ENCODE measurements around the gene ABCC10.

The ABCC10 gene

GRCh38 chr6:43395776-43396175 lies 31.6 kb upstream of the ABCC10 start:
- Mint-ChIP-seq H3K4me3 (no peak overlapping the region), H3K36me3 (ENCODE audit: low read depth) (no peaks in the 10 kb centered on the region), H3K27me3 (ENCODE audit: low read depth, poor library complexity) (peaks cover 8% of the 10 kb centered on the region), H3K4me1 (peaks cover 60% of the 10 kb centered on the region), H3K27ac (no peak overlapping the region), H3K9me3 (no peaks in the 10 kb centered on the region)
- TF ChIP-seq CTCF (IDR thresholded peaks at IDR 0.05) = no peak
- no peak for DNase-seq

GRCh38 chr6:43396408-43397149 lies 30.8 kb upstream of the ABCC10 start:
- H3K36me3 Mint-ChIP-seq (ENCODE audit: low read depth) = no peaks in the 10 kb centered on the region
- H3K27ac Mint-ChIP-seq = peak overlapping the region; percentile 1
- peaks cover 52% of the 10 kb centered on the region for H3K4me1 Mint-ChIP-seq
- H3K27me3 Mint-ChIP-seq (ENCODE audit: low read depth, poor library complexity) = peaks cover 12% of the 10 kb centered on the region
- TF ChIP-seq CTCF (IDR thresholded peaks at IDR 0.05) = no peak
- no peak overlapping the region for H3K4me3 Mint-ChIP-seq
- no peak for DNase-seq
- H3K9me3 Mint-ChIP-seq = no peaks in the 10 kb centered on the region

- peaks cover 18% of the 10 kb centered on the region for H3K4me1 Mint-ChIP-seq
- no peak for TF ChIP-seq CTCF (IDR thresholded peaks at IDR 0.05)
- H3K27ac Mint-ChIP-seq = no peak overlapping the region
- no peaks in the 10 kb centered on the region for H3K36me3 Mint-ChIP-seq (ENCODE audit: low read depth)
- H3K4me3 Mint-ChIP-seq = no peak overlapping the region
- peaks cover 27% of the 10 kb centered on the region for H3K27me3 Mint-ChIP-seq (ENCODE audit: low read depth, poor library complexity)
- H3K9me3 Mint-ChIP-seq = no peaks in the 10 kb centered on the region
- no peak for DNase-seq
These were observed 27.3 kb upstream of the ABCC10 start for GRCh38 chr6:43399932-43400487.

DNA sequence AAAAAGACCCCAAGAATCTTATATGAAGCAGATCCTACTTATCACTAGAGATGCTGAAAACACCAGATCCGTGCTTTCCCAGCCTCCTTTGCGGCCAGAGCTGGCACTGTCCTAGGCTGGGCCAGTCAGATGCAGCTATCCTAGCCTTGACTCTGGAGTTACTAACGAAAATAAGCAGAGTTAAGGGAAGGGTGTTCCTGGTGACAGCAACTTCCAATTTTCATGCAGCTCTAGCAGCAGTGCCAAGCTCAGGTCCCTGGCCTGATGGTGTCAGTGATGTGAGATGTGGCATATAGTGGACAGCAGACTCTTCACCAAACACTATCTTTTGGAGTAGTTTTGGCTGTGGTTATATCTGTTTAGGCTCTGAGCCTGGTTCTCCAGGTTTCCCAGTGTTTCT lies 25.6 kb upstream of the ABCC10 start:
- Mint-ChIP-seq H3K9me3 (no peaks in the 10 kb centered on the region), H3K27me3 (ENCODE audit: low read depth, poor library complexity) (peaks cover 33% of the 10 kb centered on the region), H3K27ac (no peak overlapping the region), H3K36me3 (ENCODE audit: low read depth) (peaks cover 6% of the 10 kb centered on the region), H3K4me3 (no peak overlapping the region), H3K4me1 (peaks cover under 1% of the 10 kb centered on the region)
- no peak for DNase-seq
- no peak for TF ChIP-seq CTCF (IDR thresholded peaks at IDR 0.05)

- H3K4me1 Mint-ChIP-seq = no peaks in the 10 kb centered on the region
- peaks cover 33% of the 10 kb centered on the region for H3K27me3 Mint-ChIP-seq (ENCODE audit: low read depth, poor library complexity)
- H3K9me3 Mint-ChIP-seq = no peaks in the 10 kb centered on the region
- DNase-seq = no peak
- H3K36me3 Mint-ChIP-seq (ENCODE audit: low read depth) = peaks cover 11% of the 10 kb centered on the region
- no peak for TF ChIP-seq CTCF (IDR thresholded peaks at IDR 0.05)
- H3K4me3 Mint-ChIP-seq = no peak overlapping the region
- no peak overlapping the region for H3K27ac Mint-ChIP-seq
These were observed 24.5 kb upstream of the ABCC10 start for GRCh38 chr6:43402820-43403219.

GRCh38 chr6:43405354-43405753 lies 22.0 kb upstream of the ABCC10 start:
- Mint-ChIP-seq H3K9me3 (no peaks in the 10 kb centered on the region), H3K36me3 (ENCODE audit: low read depth) (peaks cover 16% of the 10 kb centered on the region), H3K4me1 (no peaks in the 10 kb centered on the region), H3K27me3 (ENCODE audit: low read depth, poor library complexity) (peaks cover 47% of the 10 kb centered on the region), H3K4me3 (no peak overlapping the region), H3K27ac (no peak overlapping the region)
- no peak for TF ChIP-seq CTCF (IDR thresholded peaks at IDR 0.05)
- DNase-seq = no peak
